WTC11 (cell line): ENCODE measurements around the gene AQP3. TPM values are rescaled to one million over a fixed set of nuclear protein-coding genes. Genes with fewer than 3 reads are reported as not detected.
"Not testable (repeated sequence)": the region's sequence is repeated elsewhere in the genome, so short reads cannot be mapped to it uniquely, and the experiment has no call there.

Experiments
- ATAC-seq: fragments of 200-7000 bp; cut with Tn5 transposase; 2 replicates; pipeline ENCODE4 v1.10.0; 2021; ENCODE audit warnings: mild to moderate bottlenecking, moderate library complexity
- CTCF ChIA-PET: fragments of 300-600 bp; sonication (Branson Sonifier 250); formaldehyde crosslinking; loops from one replicate; lab custom pipeline; 2021; ENCODE audit warnings: antibody characterized with exemption; lab: Charles Lee
- POLR2A ChIA-PET: fragments of 350-600 bp; sonication (Branson Sonifier 250); formaldehyde crosslinking; loops from one replicate; lab custom pipeline; 2021; ENCODE audit warnings: antibody characterized with exemption; lab: Charles Lee
- DNase-seq: peaks from one replicate; pipeline ENCODE4 v3.0.0; 2021; ENCODE audit warnings: low spot score
- H3K27ac Mint-ChIP-seq: 2 replicates; pipeline ENCODE4 v1.8.0; 2021; ENCODE audit warnings: mixed read lengths
- H3K27me3 Mint-ChIP-seq: 2 replicates; pipeline ENCODE4 v1.8.0; 2021; ENCODE audit warnings: low read depth, mild to moderate bottlenecking, moderate library complexity, mixed read lengths
- H3K36me3 Mint-ChIP-seq: 2 replicates; pipeline ENCODE4 v1.8.0; 2021; ENCODE audit warnings: mixed read lengths
- H3K4me1 Mint-ChIP-seq: 2 replicates; pipeline ENCODE4 v1.8.0; 2022; ENCODE audit warnings: mixed read lengths
- H3K4me3 Mint-ChIP-seq: 2 replicates; pipeline ENCODE4 v1.8.0; 2021; ENCODE audit warnings: mild to moderate bottlenecking, moderate library complexity, mixed read lengths
- H3K9me3 Mint-ChIP-seq: 2 replicates; pipeline ENCODE4 v1.8.0; 2021; ENCODE audit warnings: mixed read lengths
- AR ChIP-seq: fragments of 250-450 bp; sonication (Bioruptor Pico); IDR thresholded peaks from 2 replicates; pipeline ENCODE4 v1.9.0; 2021; ENCODE audit warnings: mild to moderate bottlenecking
- ATF2 ChIP-seq: sonication (generic); formaldehyde crosslinking; IDR thresholded peaks from 2 replicates; pipeline ENCODE4 v1.8.1; 2022; ENCODE audit warnings: low read depth, missing genetic modification reagents, borderline replicate concordance
- ATF6 ChIP-seq: sonication (generic); formaldehyde crosslinking; IDR thresholded peaks from 2 replicates; pipeline ENCODE4 v1.8.1; 2023; ENCODE audit warnings: mild to moderate bottlenecking, missing genetic modification reagents
- CTCF ChIP-seq: fragments of 200-600 bp; IDR thresholded peaks from 2 replicates; pipeline ENCODE4 v1.8.0; 2022; ENCODE audit warnings: antibody characterized with exemption
- E2F4 ChIP-seq: sonication (generic); formaldehyde crosslinking; IDR thresholded peaks from 2 replicates; pipeline ENCODE4 v1.8.1; 2022; ENCODE audit warnings: low read depth, mild to moderate bottlenecking, moderate library complexity, missing genetic modification reagents, borderline replicate concordance
- ESRRA ChIP-seq: sonication (generic); formaldehyde crosslinking; IDR thresholded peaks from 2 replicates; pipeline ENCODE4 v1.8.1; 2022; ENCODE audit warnings: mild to moderate bottlenecking, missing genetic modification reagents, borderline replicate concordance
- GABPB1 ChIP-seq: sonication (generic); formaldehyde crosslinking; IDR thresholded peaks from 2 replicates; pipeline ENCODE4 v1.8.1; 2023; ENCODE audit warnings: mild to moderate bottlenecking, missing genetic modification reagents
- GRHL2 ChIP-seq: fragments of 250-450 bp; sonication (Bioruptor Pico); IDR thresholded peaks from 2 replicates; pipeline ENCODE4 v1.8.0; 2022; ENCODE audit warnings: mild to moderate bottlenecking, moderate library complexity; ENCODE audit not compliant: insufficient replicate concordance, severe bottlenecking
- HMGXB4 ChIP-seq: sonication (generic); formaldehyde crosslinking; IDR thresholded peaks from 2 replicates; pipeline ENCODE4 v1.8.1; 2023; ENCODE audit warnings: mild to moderate bottlenecking, moderate library complexity, missing genetic modification reagents
- IRF1 ChIP-seq: sonication (generic); formaldehyde crosslinking; IDR thresholded peaks from 2 replicates; pipeline ENCODE4 v1.8.0; 2023; ENCODE audit warnings: missing genetic modification reagents
- MXD4 ChIP-seq: fragments of 250-450 bp; sonication (Bioruptor Pico); IDR thresholded peaks from 2 replicates; pipeline ENCODE4 v1.8.0; 2021; ENCODE audit warnings: mild to moderate bottlenecking, moderate library complexity, borderline replicate concordance
- NFE2L1 ChIP-seq: sonication (generic); formaldehyde crosslinking; IDR thresholded peaks from 2 replicates; pipeline ENCODE4 v1.8.1; 2023; ENCODE audit warnings: missing genetic modification reagents
- NR2C2 ChIP-seq: sonication (generic); formaldehyde crosslinking; IDR thresholded peaks from 2 replicates; pipeline ENCODE4 v1.8.0; 2022; ENCODE audit warnings: mild to moderate bottlenecking, missing genetic modification reagents
- PRRX2 ChIP-seq: fragments of 250-450 bp; sonication (Bioruptor Pico); IDR thresholded peaks from 2 replicates; pipeline ENCODE4 v1.8.0; 2021; ENCODE audit warnings: mild to moderate bottlenecking
- RELA ChIP-seq: sonication (generic); formaldehyde crosslinking; IDR thresholded peaks from 2 replicates; pipeline ENCODE4 v1.8.1; 2022; ENCODE audit warnings: missing genetic modification reagents, mild to moderate bottlenecking, borderline replicate concordance
- TCF7 ChIP-seq: sonication (generic); formaldehyde crosslinking; IDR thresholded peaks from 2 replicates; pipeline ENCODE4 v1.8.0; 2022; ENCODE audit warnings: mild to moderate bottlenecking, low read depth, missing genetic modification reagents, moderate library complexity
- TEAD4 ChIP-seq: sonication (generic); formaldehyde crosslinking; IDR thresholded peaks from 2 replicates; pipeline ENCODE4 v1.8.0; 2022; ENCODE audit warnings: mild to moderate bottlenecking, missing genetic modification reagents
- ZNF396 ChIP-seq: fragments of 250-450 bp; sonication (Bioruptor Pico); IDR thresholded peaks from 2 replicates; pipeline ENCODE4 v1.8.0; 2021; ENCODE audit warnings: mild to moderate bottlenecking, moderate library complexity, borderline replicate concordance
- ZNF512 ChIP-seq: sonication (generic); formaldehyde crosslinking; IDR thresholded peaks from 2 replicates; pipeline ENCODE4 v1.8.1; 2022; ENCODE audit warnings: missing genetic modification reagents, borderline replicate concordance
- total RNA-seq: library from RNA; stranded (reverse); gene quantifications from 3 replicates; pipeline ENCODE4 v1.2.3, GENCODE V29; 2021

AQP3 gene
- total RNA-seq, 1 experiment from 2014 or later = 3.0 TPM

GRCh38 chr9:33425128-33425533, 22.3 kb downstream of the AQP3 start:
- POLR2A ChIA-PET = no interaction called here
- CTCF ChIA-PET = no interaction called here
- no peaks in the 10 kb centered on the region for H3K36me3 Mint-ChIP-seq
- H3K27me3 Mint-ChIP-seq = no peaks in the 10 kb centered on the region
- no peak for ATAC-seq
- H3K9me3 Mint-ChIP-seq = no peaks in the 10 kb centered on the region
- no peak for DNase-seq
- TF ChIP-seq NR2C2 (CRISPR knock-in tag) (no peak), ATF2 (no peak), E2F4 (no peak), NFE2L1 (CRISPR knock-in tag) (no peak), PRRX2 (CRISPR knock-in tag) (no peak), GRHL2 (no peak), HMGXB4 (CRISPR knock-in tag) (no peak), ATF6 (CRISPR knock-in tag) (no peak), ZNF512 (CRISPR knock-in tag) (no peak), MXD4 (no peak), ESRRA (CRISPR knock-in tag) (no peak), CTCF (no peak), IRF1 (no peak), ZNF396 (no peak), RELA (CRISPR knock-in tag) (no peak), TCF7 (CRISPR knock-in tag) (no peak), TEAD4 (CRISPR knock-in tag) (no peak), AR (no peak), GABPB1 (no peak)
- H3K4me3 Mint-ChIP-seq = no peak overlapping the region
- no peaks in the 10 kb centered on the region for H3K4me1 Mint-ChIP-seq
- H3K27ac Mint-ChIP-seq = no peak overlapping the region; the same call in 1 of the 2 replicates

GRCh38 chr9:33424492-33424891, 22.9 kb downstream of the AQP3 start:
- ATAC-seq, H3K27ac Mint-ChIP-seq, CTCF ChIA-PET, DNase-seq, H3K9me3 Mint-ChIP-seq, POLR2A ChIA-PET, H3K36me3 Mint-ChIP-seq, H3K27me3 Mint-ChIP-seq, H3K4me3 Mint-ChIP-seq, H3K4me1 Mint-ChIP-seq: not testable (repeated sequence)

GRCh38 chr9:33424043-33424442, 23.4 kb downstream of the AQP3 start:
- CTCF ChIA-PET, ATAC-seq, H3K27ac Mint-ChIP-seq: not testable (repeated sequence)

More at GRCh38 chr9:33424043-33424442, 23.4 kb downstream of the AQP3 start:
- POLR2A ChIA-PET, H3K9me3 Mint-ChIP-seq, H3K36me3 Mint-ChIP-seq, H3K4me3 Mint-ChIP-seq, H3K27me3 Mint-ChIP-seq, DNase-seq, H3K4me1 Mint-ChIP-seq: not testable (repeated sequence)
